OCI-LY3 (cell line): Measurements from ENCODE around the gene HSPA1B.
A peak's percentile ranks its signal among the peaks of the same experiment; 100 is the strongest.
"Not testable (repeated sequence)": the region's sequence is repeated elsewhere in the genome, so short reads cannot be mapped to it uniquely, and the experiment has no call there.

ENCODE experiments used
- H2AFZ ChIP-seq: fragments of 200-600, 300-600 bp; shearing (Covaris generic); 2 replicates; pipeline ENCODE4 v1.6.0; 2014; ENCODE audit warnings: antibody characterized with exemption, low read depth, low read length
- H3K27ac ChIP-seq: fragments of 200-600, 300-600 bp; sonication (generic); 2 replicates; pipeline ENCODE4 v1.5.1; 2014; ENCODE audit warnings: mild to moderate bottlenecking, low read length, moderate library complexity, mixed read lengths
- H3K27me3 ChIP-seq: fragments of 200-600, 300-600 bp; sonication (generic); 2 replicates; pipeline ENCODE4 v1.6.1; 2014; ENCODE audit warnings: low read depth, low read length, mixed read lengths
- H3K36me3 ChIP-seq: fragments of 200-600, 300-600 bp; sonication (generic); replicated peaks from 2 replicates; pipeline ENCODE3; 2014; ENCODE audit warnings: low read depth, low read length, mixed read lengths
- H3K4me1 ChIP-seq: fragments of 300-600, 200-600 bp; sonication (generic); 2 replicates; pipeline ENCODE4 v1.6.1; 2014; ENCODE audit warnings: low read length, mixed read lengths
- H3K4me2 ChIP-seq: fragments of 200-600, 300-600 bp; sonication (generic); 2 replicates; pipeline ENCODE4 v1.6.1; 2014; ENCODE audit warnings: low read length, mixed read lengths
- H3K4me3 ChIP-seq: fragments of 300-600, 200-600 bp; sonication (generic); 2 replicates; pipeline ENCODE4 v1.5.1; 2014; ENCODE audit warnings: antibody characterized with exemption, mild to moderate bottlenecking, low read length, moderate library complexity
- H3K79me2 ChIP-seq: fragments of 300-600, 200-600 bp; shearing (Covaris generic); 2 replicates; pipeline ENCODE4 v1.6.1; 2014; ENCODE audit warnings: mild to moderate bottlenecking, low read length, mixed read lengths
- H3K9ac ChIP-seq: fragments of 300-600, 200-600 bp; shearing (Covaris generic); 2 replicates; pipeline ENCODE4 v1.6.0; 2014; ENCODE audit warnings: mild to moderate bottlenecking, low read length, moderate library complexity
- H3K9me3 ChIP-seq: fragments of 200-600, 300-600 bp; shearing (Covaris generic); 2 replicates; pipeline ENCODE4 v1.6.1; 2014; ENCODE audit warnings: low read length, mixed read lengths; ENCODE audit not compliant: insufficient read depth
- H4K20me1 ChIP-seq: fragments of 200-600, 300-600 bp; sonication (generic); 2 replicates; pipeline ENCODE4 v1.6.1; 2016; ENCODE audit warnings: low read length, mixed read lengths; ENCODE audit not compliant: insufficient read depth
- CTCF ChIP-seq: fragments of 200-600, 300-600 bp; sonication (generic); IDR thresholded peaks from 2 replicates; pipeline ENCODE4 v1.5.1; 2014; ENCODE audit warnings: antibody characterized with exemption, low read length, low read depth
- EZH2phosphoT487 ChIP-seq: fragments of 200-600 bp; shearing (Covaris generic); IDR thresholded peaks from 2 replicates; pipeline ENCODE4 v1.6.1; 2018; ENCODE audit warnings: antibody characterized with exemption, mixed run types, low read depth

HSPA1B gene

GRCh38 chr6:31836474-31837368, 9.2 kb downstream of the HSPA1B start:
- Histone ChIP-seq H3K4me3 (peak overlapping the region; percentile 98), H3K4me2 (peak overlapping the region; percentile 97), H3K79me2 (peaks cover 44% of the 10 kb centered on the region), H3K4me1 (peaks cover 29% of the 10 kb centered on the region), H2AFZ (no peak overlapping the region), H3K9ac (peak overlapping the region; percentile 99), H3K9me3 (no peaks in the 10 kb centered on the region), H3K27me3 (no peaks in the 10 kb centered on the region), H3K27ac (peak overlapping the region; percentile 88), H3K36me3 (peaks cover 48% of the 10 kb centered on the region), H4K20me1 (peaks cover 12% of the 10 kb centered on the region)
- no peak for TF ChIP-seq CTCF
- no peak for TF ChIP-seq EZH2phosphoT487

GRCh38 chr6:31837369-31838113, 10.0 kb downstream of the HSPA1B start:
- peaks cover 44% of the 10 kb centered on the region for H3K79me2 ChIP-seq

GRCh38 chr6:31838114-31838553, 10.6 kb downstream of the HSPA1B start:
- Histone ChIP-seq H4K20me1 (peaks cover 12% of the 10 kb centered on the region), H3K36me3 (peaks cover 50% of the 10 kb centered on the region), H3K4me2 (peak overlapping the region; percentile 97; the same call in 1 of the 2 replicates), H3K79me2 (peaks cover 44% of the 10 kb centered on the region), H3K4me1 (peaks cover 23% of the 10 kb centered on the region)
- H3K4me3 ChIP-seq, H3K9me3 ChIP-seq, H3K9ac ChIP-seq, H3K27ac ChIP-seq, H2AFZ ChIP-seq, H3K27me3 ChIP-seq: not testable (repeated sequence)

More at GRCh38 chr6:31837369-31838113, 10.0 kb downstream of the HSPA1B start:
- Histone ChIP-seq H3K36me3 (peaks cover 50% of the 10 kb centered on the region), H3K27ac (peak overlapping the region; percentile 88), H2AFZ (no peak overlapping the region), H4K20me1 (peaks cover 12% of the 10 kb centered on the region), H3K9ac (0 out of 2 replicates have a peak overlapping the region, but pooled peaks have one; percentile 99), H3K9me3 (no peaks in the 10 kb centered on the region), H3K27me3 (no peaks in the 10 kb centered on the region), H3K4me2 (peak overlapping the region; percentile 97), H3K4me1 (peaks cover 29% of the 10 kb centered on the region), H3K4me3 (peak overlapping the region; percentile 98)
- no peak for TF ChIP-seq CTCF
- TF ChIP-seq EZH2phosphoT487: no peak

GRCh38 chr6:31838968-31839367, 11.4 kb downstream of the HSPA1B start:
- Histone ChIP-seq H3K79me2 (peaks cover 44% of the 10 kb centered on the region), H3K4me3 (no peak overlapping the region)

GRCh38 chr6:31839779-31840126, 12.2 kb downstream of the HSPA1B start:
- H2AFZ ChIP-seq, H3K27ac ChIP-seq, H3K4me3 ChIP-seq, H3K4me2 ChIP-seq, H3K27me3 ChIP-seq, H3K9me3 ChIP-seq, H3K9ac ChIP-seq: not testable (repeated sequence)
- Histone ChIP-seq H3K36me3 (peaks cover 50% of the 10 kb centered on the region), H4K20me1 (peaks cover 12% of the 10 kb centered on the region), H3K4me1 (peaks cover 19% of the 10 kb centered on the region), H3K79me2 (peaks cover 38% of the 10 kb centered on the region)

More at GRCh38 chr6:31838968-31839367, 11.4 kb downstream of the HSPA1B start:
- peaks cover 50% of the 10 kb centered on the region for H3K36me3 ChIP-seq
- H2AFZ ChIP-seq: no peak overlapping the region
- no peak for TF ChIP-seq CTCF
- TF ChIP-seq EZH2phosphoT487: no peak
- H3K4me1 ChIP-seq: peaks cover 19% of the 10 kb centered on the region
- no peak overlapping the region for H3K9ac ChIP-seq
- no peak overlapping the region for H3K4me2 ChIP-seq
- H3K27ac ChIP-seq: no peak overlapping the region
- H3K9me3 ChIP-seq: no peaks in the 10 kb centered on the region
- no peaks in the 10 kb centered on the region for H3K27me3 ChIP-seq
- peaks cover 12% of the 10 kb centered on the region for H4K20me1 ChIP-seq
